GM18507 (cell line): ENCODE results near the gene TSC22D2.
A peak's percentile ranks its signal among the peaks of the same experiment; 100 is the strongest.

Experiments used
- DNase-seq: peaks from one replicate; pipeline ENCODE4 v3.0.0; 2011; ENCODE audit warnings: low read depth; ENCODE audit not compliant: insufficient read length; ENCODE audit errors: extremely low spot score
- FAIRE-seq: peaks from 2 replicates; lab custom pipeline; 2011; peaks lifted over from hg19 to GRCh38; lab: Jason Lieb, UNC

The TSC22D2 gene

GRCh38 chr3:150410311-150411105, 2.4 kb downstream of the TSC22D2 start:
- FAIRE-seq = no peak
- no peak for DNase-seq

DNA sequence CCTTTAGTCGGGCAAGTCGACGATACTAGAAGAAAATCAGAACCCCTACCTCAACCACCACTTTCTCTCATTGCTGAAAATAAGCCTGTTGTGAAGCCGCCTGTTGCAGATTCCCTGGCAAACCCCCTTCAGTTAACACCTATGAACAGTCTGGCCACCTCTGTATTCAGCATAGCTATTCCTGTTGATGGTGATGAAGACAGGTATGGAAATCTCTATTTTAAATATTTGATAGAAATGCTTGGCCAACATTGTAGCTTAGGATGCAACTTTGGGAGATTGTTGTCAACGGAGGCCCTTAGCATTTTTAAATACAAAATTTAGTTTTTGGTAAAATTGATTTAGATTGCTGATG, 3.0 kb downstream of the TSC22D2 start:
- no peak for FAIRE-seq
- no peak for DNase-seq

DNA sequence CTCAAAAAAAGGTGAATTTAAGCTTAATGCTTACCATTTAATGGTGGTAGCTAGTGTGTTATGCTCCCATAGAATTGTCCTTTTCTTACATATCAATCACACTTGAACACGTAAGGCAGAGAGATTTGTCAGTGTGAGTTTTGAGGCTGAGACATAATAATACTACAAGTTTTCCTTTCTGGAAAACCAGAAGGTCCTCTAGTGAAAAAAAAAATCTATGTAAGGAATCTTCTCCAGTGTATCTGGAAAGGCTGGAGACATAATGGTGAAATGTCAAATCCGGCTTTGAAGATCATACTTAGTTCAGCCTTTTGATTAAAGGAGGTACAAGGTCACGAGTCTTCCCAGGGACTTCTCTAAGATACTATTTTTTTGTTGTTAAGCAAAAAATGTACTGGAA, 3.4 kb downstream of the TSC22D2 start:
- FAIRE-seq = no peak
- no peak for DNase-seq

DNA sequence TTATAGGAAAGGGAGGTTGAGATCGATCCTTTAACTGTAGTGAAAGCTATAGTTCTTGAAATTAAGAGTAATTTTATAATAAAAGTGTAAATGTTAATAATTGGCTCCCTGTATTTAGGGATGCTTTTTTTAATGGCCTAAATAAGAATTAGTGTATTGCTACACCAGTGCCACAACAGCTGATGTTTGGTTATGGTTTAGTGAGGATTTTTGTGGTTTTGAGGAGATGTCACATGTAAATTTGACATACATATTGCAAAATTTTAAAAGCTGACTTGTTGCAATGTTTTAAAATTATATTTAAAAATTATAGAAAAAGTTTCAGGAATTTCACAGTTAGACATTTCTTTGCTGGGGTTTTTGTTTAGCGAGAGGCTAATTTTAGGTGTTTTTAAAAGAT, 3.9 kb downstream of the TSC22D2 start:
- DNase-seq = no peak
- no peak for FAIRE-seq

GRCh38 chr3:150412561-150413231, 4.6 kb downstream of the TSC22D2 start:
- FAIRE-seq (peak; percentile 48), DNase-seq (no peak)

GRCh38 chr3:150414258-150414657, 6.2 kb downstream of the TSC22D2 start:
- DNase-seq (no peak), FAIRE-seq (no peak)

- no peak for FAIRE-seq
- no peak for DNase-seq
These were observed 6.9 kb downstream of the TSC22D2 start for GRCh38 chr3:150414959-150415358.

GRCh38 chr3:150419076-150419868, 11.2 kb downstream of the TSC22D2 start:
- no peak for DNase-seq
- FAIRE-seq = no peak

GRCh38 chr3:150419959-150420358, 11.9 kb downstream of the TSC22D2 start:
- no peak for DNase-seq

GRCh38 chr3:150421256-150421655, 13.2 kb downstream of the TSC22D2 start:
- FAIRE-seq = no peak
- no peak for DNase-seq

More at GRCh38 chr3:150419959-150420358, 11.9 kb downstream of the TSC22D2 start:
- FAIRE-seq = no peak

- DNase-seq (no peak), FAIRE-seq (no peak)
These were observed 13.9 kb downstream of the TSC22D2 start for GRCh38 chr3:150421799-150422548.

DNA sequence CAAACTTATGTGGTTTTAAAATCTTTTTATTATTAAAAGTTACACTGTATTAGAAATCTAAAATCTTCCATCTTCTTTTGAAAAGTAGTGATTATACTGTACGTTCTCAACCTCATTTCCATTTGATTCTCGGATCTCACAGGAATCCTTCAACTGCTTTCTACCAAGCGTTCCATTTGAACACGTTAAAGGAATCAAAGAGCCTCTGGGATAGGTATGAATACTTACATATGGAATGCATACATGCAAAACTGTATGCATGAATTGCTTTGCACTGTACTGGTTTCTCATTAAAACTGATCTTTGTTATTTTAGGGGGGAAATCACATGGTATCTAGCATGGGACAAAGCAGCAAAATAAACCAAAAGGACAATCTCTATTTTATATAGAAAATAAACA, 14.8 kb downstream of the TSC22D2 start:
- DNase-seq = no peak
- FAIRE-seq = no peak

GRCh38 chr3:150423761-150424160, 15.7 kb downstream of the TSC22D2 start:
- DNase-seq (no peak), FAIRE-seq (no peak)

DNA sequence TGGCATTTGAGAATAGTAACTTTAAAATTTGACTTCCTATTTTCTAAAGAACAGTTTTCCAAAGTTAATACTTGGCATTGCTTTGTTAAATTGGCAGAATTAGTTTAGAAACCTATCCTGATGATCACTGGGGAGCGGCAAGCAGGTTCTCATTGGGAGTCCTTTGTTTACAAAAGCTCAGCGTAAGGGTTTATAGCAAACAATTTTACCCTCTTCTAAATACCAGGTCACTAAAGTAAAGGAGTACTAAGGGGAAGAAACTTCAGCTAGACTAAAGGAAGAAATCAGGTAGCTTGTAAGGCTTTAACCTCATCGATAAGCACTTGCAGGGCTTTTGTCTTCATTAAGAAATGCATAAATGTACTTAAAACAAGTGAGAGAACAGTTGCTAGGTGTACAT, 18.2 kb downstream of the TSC22D2 start:
- FAIRE-seq (no peak), DNase-seq (no peak)

DNA sequence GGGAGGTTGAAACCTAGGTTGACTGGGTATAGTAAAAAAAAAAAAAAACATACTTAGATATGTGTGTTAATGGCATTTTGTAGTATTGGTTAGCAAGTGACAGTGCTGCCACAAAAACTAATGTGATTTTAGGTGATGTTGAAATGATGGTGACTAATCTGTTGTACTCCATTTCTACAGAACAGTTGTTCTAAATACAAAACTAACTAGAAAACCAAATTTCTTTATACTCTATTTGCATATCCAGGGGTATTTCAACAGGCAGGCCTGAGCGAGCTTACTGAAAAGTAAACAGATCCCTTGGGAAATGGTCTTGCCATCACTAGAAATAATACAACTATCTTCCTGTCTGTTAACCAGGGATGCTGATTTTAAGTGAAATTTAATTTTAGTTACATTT, 20.5 kb downstream of the TSC22D2 start:
- no peak for FAIRE-seq
- DNase-seq = no peak

DNA sequence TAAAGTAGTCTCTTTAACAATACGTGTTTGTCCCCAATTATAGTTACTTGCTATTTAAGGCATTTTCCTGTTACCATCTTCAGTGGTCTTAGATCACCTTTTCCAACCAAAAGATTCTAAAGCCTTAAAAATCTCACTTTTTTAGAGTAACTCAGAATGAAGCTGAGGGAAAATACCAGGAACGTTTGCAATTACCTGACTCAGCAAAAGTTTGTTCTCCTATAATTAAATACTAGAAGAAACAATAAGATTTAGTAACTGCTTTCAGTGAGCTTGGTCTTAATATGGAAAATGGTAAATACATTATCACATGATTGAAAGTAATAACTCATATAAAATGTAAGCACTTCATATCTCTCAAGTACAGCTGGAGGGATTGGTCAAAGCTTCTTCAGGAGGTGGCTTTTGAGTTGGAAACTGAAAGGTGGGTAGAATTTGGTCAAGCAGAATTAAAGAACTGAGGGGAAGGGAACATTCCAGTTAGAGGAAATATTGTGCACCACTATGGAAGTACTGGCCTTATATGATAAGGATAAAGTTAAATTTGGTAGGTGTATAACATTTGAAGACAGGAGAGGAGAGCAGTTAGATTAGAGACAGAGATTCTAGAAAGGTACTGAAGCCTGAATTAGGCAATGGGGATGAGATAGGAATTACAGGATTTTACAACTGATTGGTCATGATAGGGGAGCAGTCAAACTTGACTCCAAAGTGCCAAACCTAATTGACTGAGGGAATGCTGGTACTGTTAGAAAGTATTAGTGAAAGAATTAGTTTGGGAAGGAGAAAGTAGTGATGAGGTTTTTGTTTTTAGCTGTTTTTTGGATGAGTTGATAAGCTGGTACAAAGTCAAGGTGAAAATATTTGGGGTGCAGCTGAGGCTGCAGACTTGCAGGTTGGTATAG, 21.9 kb downstream of the TSC22D2 start:
- DNase-seq = no peak
- peak; percentile 54 for FAIRE-seq

DNA sequence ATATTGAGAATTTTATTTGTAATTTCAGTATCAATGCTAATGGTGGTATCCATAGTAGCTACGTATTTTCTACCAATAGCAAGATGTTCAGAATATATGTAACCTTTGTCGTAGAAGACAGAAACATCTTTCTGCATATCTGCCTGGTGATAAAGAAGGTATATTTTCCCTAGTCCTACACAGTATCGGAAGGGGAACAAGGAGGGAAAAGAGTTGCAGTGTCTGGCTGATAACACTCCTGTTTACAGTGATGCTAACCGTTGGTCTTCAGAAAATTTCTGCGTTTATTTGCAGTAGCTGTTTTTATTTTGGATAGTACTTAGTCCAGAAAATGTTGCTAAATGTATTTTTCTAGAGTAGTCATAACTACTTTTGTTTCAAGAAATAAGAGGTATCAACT, 25.2 kb downstream of the TSC22D2 start:
- FAIRE-seq (no peak), DNase-seq (no peak)

DNA sequence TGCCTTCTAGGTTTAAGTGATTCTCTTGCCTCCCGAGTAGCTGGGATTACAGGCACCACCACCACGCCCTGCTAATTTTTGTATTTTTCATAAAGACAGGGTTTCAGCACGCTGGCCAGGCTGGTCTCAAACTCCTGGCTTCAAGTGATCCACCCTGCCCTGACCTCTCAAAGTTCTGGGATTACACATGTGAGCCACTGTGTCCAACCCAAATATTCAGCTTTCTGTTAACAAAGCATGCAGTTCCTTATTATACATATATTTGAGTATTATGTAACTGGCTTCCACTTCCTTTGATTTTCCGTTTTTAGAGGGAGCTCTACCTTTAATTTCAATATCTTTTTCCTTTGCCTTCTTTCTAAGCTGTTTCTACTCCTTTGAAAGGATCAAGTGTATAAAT, 26.1 kb downstream of the TSC22D2 start:
- no peak for FAIRE-seq
- no peak for DNase-seq

DNA sequence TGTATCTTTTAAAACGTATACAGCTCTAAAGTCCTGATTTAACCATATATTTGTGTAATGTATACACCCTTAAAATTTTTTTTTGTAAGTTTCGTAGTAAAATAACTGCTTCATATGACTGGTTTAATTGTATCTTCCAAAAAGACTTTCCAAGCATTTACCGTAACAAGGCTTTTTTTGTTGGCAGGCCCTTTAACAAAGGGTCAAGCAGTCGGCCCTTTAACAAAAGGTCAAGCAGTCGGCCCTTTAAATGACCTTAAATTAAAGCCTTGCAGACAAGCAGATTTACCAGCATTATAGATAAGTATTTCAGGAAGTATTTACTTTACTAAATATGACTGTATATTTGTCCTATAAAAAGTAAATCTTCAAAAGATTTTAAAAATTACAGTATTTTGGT, 28.1 kb downstream of the TSC22D2 start:
- no peak for DNase-seq
- peak; percentile 51 for FAIRE-seq
